NCI-H82 treated with DMSO at 0.1 percent for 48 hours (cell line): Measurements from ENCODE around the gene PRPF19.

Experiments used
- DNase-seq: peaks from one replicate; lab custom pipeline; 2025; ENCODE audit not compliant: unreplicated experiment; lab: John Stamatoyannopoulos, UW

Gene PRPF19

GRCh38 chr11:60924110-60924905 is 17.9 kb upstream of the PRPF19 start, which contains the start of gene TMEM132A:
Gene TMEM132A, plus strand, starts transcription at chr11:60924460. Its CDS starts 174 bp downstream, at chr11:60924634.
- peak; percentile 21 for DNase-seq

DNA sequence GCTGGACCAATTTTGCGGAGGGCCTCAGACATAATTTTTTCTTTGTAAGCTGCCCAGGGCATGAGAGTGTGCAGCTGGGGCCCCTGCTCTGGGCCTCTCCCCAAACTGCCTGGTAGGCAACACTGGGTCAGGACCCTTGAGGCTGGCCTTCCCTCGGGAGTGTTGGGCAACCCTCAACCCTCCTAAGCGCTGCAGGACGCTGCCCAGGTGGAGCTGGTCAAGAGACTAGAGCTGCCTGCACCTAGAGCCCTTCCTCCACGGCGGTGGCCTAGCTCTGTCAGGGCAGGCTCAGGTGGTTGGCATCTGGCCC is 17.4 kb upstream of the PRPF19 start:
- DNase-seq: no peak

DNA sequence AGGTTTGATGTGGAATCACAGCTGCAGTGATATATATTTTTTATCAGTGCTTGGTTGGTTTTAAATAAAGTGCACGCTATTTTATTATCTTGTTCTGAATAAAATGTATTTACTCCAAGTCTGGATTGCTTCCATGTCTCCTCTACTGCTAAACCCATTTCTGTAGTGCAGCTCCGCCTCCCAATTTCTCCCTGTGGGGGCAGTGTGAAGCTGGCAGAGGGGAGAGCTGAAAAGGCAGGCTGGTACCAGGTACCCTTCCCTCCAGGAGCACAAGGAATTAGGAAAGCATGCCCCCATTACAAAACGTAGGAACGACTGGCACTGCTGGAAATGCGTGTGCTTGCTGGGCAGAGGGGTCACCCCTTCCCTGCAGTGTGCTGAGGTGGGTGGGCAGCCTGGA is 16.9 kb upstream of the PRPF19 start:
- no peak for DNase-seq

DNA sequence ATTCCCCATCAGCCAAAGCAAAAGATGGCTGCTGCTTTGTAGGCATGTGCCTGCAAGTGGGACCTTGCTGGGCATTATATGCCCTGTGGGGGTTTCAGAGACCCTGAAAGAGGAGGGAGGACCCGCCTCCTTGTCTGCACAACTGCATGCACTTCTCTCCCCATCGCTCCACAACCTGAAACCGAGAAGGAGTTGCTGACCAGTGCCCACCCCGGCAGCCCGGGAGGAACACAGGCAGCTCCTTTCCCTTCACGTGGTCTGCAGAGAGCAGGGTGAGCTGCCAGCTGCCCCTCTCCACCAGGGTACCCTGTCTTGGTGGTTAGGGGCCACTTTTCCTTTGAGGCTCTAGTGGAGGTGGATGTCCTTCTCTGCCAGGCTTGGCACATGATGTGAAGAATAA is 16.5 kb upstream of the PRPF19 start:
- no peak for DNase-seq

DNA sequence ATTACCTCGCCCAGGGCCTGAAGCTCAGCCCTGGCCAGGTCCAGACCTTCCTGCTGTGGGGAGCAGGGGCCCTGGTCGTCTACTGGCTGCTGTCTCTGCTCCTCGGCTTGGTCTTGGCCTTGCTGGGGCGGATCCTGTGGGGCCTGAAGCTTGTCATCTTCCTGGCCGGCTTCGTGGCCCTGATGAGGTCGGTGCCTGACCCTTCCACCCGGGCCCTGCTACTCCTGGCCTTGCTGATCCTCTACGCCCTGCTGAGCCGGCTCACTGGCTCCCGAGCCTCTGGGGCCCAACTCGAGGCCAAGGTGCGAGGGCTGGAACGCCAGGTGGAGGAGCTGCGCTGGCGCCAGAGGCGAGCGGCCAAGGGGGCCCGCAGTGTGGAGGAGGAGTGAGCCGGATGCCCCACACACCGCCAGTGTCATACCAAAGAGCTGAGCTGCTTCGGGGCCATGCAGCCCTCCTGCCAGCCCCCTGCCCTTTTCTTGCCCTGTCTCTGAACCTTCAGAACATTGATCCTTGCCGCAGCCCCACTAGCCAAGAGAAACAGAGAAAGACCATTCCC is 15.5 kb upstream of the PRPF19 start:
- no peak for DNase-seq

GRCh38 chr11:60921259-60921658 is 14.9 kb upstream of the PRPF19 start:
- no peak for DNase-seq

GRCh38 chr11:60919956-60920355 is 13.6 kb upstream of the PRPF19 start:
- DNase-seq: no peak

- no peak for DNase-seq
Measured at GRCh38 chr11:60919320-60919719, 12.9 kb upstream of the PRPF19 start.

DNA sequence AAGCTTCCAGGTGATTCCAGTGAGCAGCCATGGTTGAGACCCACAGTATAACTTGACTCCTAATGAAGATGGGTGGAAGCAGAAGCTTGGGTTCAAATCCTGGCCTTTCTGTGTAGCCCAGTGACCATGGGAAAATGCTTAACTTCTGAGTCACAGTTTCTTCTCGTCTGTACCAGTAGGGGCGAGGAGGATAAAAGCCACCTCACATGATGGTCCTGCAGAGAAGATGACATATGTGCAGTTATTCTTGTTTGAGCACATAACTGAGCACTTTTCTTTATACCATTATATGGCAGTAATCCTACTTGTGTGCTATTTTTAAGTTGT is 12.5 kb upstream of the PRPF19 start:
- DNase-seq: no peak

DNA sequence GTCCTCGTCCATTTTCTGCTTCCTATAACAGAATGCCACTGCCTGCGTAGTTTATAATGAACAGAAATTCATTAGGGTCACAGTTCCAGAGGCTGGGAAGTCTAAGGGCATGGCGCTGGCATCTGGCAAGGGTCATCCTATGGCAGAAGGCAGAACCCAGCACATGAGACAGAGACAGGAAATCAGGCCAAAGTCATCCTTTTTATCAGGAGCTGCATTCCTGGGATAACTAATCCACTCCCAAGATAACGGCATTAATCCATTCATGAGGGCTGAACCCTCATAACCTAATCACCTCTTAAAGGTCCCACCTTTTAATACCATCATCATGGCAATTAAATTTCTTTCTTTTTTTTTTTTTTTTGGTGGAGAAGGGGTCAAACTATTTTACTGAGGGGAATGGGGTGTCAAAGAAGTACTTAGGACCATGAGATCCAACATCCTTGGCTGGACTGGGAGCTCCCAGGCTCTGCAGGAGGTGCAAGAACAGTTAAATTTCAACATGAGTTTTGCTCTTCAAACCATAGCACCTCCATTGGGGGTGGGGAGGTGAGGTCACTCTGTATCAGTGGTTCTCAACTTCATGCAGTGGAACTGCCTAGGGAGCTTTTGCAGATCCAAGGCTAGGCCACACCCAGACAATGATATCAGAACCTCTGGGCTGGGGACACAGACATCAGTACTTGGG is 12.0 kb upstream of the PRPF19 start:
- no peak for DNase-seq

GRCh38 chr11:60917267-60917666 is 10.9 kb upstream of the PRPF19 start:
- DNase-seq: no peak

DNA sequence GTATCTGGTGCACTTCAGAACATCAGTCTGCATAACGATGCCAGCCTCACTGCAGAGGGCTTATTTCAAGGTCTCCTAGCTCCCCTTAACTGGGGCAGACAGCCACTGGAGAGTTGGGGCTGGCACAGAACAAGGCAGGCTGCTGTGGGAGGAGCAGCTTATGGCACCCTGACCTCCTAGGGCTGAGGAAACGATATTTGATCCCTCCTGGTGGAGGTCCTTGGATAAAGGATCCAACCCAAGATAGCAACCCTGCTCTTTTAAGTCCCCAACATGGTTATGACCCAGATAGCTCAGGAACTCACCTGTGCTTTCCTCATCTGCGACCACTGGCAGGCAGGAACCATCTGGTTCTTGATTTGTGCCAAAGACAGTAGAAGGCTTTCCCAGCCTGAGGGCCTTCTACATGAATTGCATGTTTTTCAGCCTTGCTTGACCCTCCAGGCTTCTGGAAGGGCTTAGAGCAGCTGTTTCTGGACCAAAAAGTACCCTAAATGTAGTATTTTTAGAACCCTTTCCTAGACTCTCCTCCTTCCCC is 10.4 kb upstream of the PRPF19 start:
- DNase-seq: no peak

- no peak for DNase-seq
Measured at GRCh38 chr11:60915248-60915914, 9.0 kb upstream of the PRPF19 start.

DNA sequence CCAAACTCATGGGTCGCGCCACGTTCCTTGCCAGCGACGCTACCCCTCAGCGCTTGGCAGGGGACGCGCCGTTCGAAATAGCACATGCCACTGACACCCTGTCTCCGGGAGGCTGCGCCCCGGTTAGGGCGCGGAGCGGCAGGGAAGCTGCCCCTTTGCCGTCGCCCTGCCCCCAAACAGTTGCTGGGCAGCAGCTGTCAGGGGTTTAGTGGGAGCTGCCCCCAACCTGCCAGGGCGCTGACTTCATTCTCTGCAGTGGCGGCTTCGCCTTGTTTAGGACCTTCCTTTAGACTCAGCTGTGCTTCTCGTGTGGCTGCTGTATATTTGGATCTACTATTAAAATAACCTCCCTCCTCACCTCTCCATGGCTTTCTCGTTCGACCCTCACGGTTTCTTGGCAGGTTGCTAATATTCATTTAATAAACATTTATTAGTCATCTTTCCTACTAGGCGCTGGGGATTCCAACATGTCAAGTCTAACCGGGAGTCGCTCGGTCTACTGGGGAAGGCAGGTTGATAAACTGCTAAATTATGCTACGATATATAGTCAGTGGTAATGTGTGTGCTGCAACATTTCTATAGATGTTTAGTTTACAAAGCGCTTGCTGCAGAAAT is 8.4 kb upstream of the PRPF19 start:
- no peak for DNase-seq

DNA sequence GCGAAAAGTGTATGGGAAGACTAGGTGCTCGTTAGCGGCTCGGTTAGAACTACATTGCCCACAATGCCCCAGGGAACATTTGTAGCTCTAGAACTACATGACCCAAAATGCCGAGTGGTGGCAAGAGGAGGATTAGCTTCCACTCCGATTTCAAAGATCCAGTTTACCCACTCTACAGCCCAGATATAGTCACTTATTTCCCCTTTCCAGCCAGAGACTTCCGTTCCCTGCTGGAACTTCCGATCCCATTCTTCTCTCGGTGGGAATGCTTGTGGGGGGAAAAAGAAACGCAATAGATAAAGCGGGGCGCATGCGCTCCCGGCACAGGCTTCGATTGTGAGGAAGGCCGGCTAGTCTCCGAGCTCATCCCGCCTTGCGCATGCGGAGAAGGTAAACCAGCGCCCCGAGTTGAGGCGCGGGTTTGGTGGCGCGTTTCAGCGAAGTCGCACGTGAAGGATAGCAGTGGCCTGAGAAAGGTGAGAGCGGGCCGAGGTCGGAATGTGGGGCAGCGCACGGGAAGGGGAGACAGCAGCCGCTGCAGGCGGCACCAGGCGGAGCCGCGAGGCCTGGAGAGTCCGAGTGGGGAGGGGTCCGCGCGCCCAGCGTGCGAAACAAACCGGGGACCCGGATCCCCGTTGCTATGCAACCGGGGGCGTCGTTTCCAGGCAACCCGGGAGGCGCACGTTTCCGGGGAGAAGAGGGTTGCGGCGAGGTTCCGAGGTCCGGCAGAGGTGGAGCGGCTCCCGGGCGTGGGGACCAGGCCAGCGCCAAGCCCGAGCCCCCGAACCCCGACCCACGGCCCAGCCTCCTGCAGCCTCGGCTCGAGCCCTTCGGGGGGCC is 7.6 kb upstream of the PRPF19 start, which contains the start of gene TMEM109:
Gene TMEM109 (plus strand): TSS at position 366 of the 840 bp plus-strand sequence. CDS start 5,536 bp downstream, outside the sequence.
- DNase-seq: peak; percentile 85

DNA sequence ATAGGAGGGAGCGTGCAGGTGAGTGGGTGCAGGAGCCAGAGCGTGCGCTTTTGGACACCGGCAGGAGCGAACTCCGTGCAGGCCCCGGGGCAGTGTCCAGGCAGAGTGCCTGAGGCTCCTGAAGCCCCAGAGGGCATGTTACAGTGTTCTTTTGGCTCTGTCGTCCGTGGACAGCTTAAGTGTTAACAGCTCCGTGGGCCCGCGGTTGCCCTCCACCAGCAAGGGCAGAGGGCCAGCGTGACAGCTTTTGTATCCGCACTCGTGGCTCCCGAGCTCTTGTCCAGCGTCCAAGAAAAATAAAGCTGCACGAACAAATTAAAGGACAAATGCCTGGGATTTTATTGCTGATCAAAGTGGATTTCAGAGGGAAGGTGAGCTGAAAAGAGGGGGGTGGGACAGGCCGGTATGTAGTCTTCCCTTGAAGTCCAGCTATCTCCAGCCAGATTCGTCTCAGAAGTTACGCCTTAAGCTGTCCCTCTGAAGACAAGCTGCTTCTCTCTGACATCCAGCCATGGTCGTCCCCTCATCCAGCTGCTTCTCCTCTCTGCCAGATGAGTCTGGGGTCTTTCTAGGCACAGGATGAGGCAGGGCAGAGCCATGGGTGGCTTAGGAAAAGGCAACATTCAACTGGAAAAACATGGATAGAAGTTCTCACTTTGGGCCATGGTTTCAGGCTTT is 6.6 kb upstream of the PRPF19 start:
- DNase-seq: no peak

DNA sequence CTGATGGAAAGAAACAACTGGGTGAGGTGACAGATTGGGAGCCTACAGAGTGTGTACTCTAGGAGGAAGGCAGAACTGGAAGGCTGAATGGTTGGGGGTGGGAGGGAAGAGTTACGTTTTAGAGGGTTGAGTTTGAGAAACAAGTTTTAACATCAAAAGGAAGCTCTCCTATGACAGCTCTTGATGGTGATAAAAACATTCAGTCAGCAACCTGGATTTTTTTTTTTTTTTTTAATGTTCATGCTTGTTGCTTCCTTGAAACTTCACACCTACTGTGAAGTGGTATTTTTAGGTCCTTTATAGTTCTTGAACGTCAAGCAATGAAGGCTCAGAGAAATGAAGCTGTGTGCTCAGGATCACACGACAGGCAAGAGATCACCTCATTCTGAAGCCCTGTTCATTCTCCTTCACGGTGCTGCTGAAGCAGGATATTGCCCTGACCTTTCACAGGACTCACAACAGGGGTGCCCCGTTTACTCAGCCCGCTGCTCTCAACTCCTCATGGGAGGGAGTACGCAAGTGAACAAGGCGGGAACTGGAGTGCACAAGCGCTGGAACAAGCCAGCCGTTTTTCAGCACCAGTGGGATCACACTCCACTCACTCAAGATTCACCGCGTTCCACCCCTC is 6.0 kb upstream of the PRPF19 start:
- no peak for DNase-seq

- no peak for DNase-seq
Measured at GRCh38 chr11:60910711-60911380, 4.5 kb upstream of the PRPF19 start.

GRCh38 chr11:60910281-60910687 is 3.9 kb upstream of the PRPF19 start:
- no peak for DNase-seq
